ENCODE results near the gene ZFR.
"Not testable (repeated sequence)": the region's sequence is repeated elsewhere in the genome, so short reads cannot be mapped to it uniquely, and the experiment has no call there.

ZFR gene

GRCh38 chr5:32319926-32320543 is 124.5 kb downstream of the ZFR start:
- DNase-seq (ENCODE audit: low read depth) = no peak

- no peak for DNase-seq (ENCODE audit: low read depth)
These were observed 125.1 kb downstream of the ZFR start for GRCh38 chr5:32319392-32319791.

GRCh38 chr5:32317041-32317440 is 127.5 kb downstream of the ZFR start:
- DNase-seq (ENCODE audit: low read depth) = no peak

- no peak for DNase-seq (ENCODE audit: low read depth)
These were observed 129.1 kb downstream of the ZFR start for GRCh38 chr5:32315221-32316014.

- DNase-seq (ENCODE audit: low read depth) = no peak
These were observed 129.9 kb downstream of the ZFR start for GRCh38 chr5:32314658-32315057.

GRCh38 chr5:32314152-32314488 is 130.4 kb downstream of the ZFR start:
- not testable (repeated sequence) for DNase-seq (ENCODE audit: low read depth)

GRCh38 chr5:32312595-32313332 is 131.8 kb downstream of the ZFR start, which contains the start of gene MTMR12:
Gene MTMR12 (minus strand): TSS chr5:32312939. CDS start chr5:32312838, 101 bp downstream.
- peak; percentile 100 for DNase-seq (ENCODE audit: low read depth)

GRCh38 chr5:32312197-32312594 is 132.3 kb downstream of the ZFR start:
- DNase-seq (ENCODE audit: low read depth) = peak; percentile 36

- no peak for DNase-seq (ENCODE audit: low read depth)
These were observed 132.9 kb downstream of the ZFR start for GRCh38 chr5:32311404-32312196.

GRCh38 chr5:32309761-32310160 is 134.8 kb downstream of the ZFR start:
- DNase-seq (ENCODE audit: low read depth) = no peak

GRCh38 chr5:32308946-32309345 is 135.6 kb downstream of the ZFR start:
- DNase-seq (ENCODE audit: low read depth) = no peak

- no peak for DNase-seq (ENCODE audit: low read depth)
These were observed 136.8 kb downstream of the ZFR start for GRCh38 chr5:32307769-32308194.

GRCh38 chr5:32304622-32305021 is 139.9 kb downstream of the ZFR start:
- no peak for DNase-seq (ENCODE audit: low read depth)

Data from activated T-cell treated with anti-CD3 and anti-CD28 coated beads for 1 hour (primary cell).